Gastroesophageal sphincter (tissue), 4 donors: ENCODE data around the gene NAALADL2. TPM values are rescaled to one million over a fixed set of nuclear protein-coding genes. Genes with fewer than 3 reads are reported as not detected.
"Not testable (repeated sequence)": the region's sequence is repeated elsewhere in the genome, so short reads cannot be mapped to it uniquely, and the experiment has no call there.

Experiments
- ATAC-seq: fragments of 150-250 bp; one replicate; pipeline ENCODE4 v1.9.1; 2016; ENCODE audit warnings: mild to moderate bottlenecking, moderate library complexity
- H3K27ac ChIP-seq, 4 donors: fragments of 200-600 bp; sonication (generic) in 3 of 4; 1 replicate in 3 of 4; 2 replicates in 1 of 4; pipeline ENCODE4 v1.5.1; 2016 to 2019
- H3K27me3 ChIP-seq: fragments of 200-600 bp; sonication (generic); one replicate; pipeline ENCODE4 v1.5.1; 2019
- H3K36me3 ChIP-seq, 2 donors: fragments of 200-600 bp; sonication (generic); one replicate each; pipeline ENCODE4 v1.5.1; 2019; ENCODE audit warnings: control low read depth in 1 of 2
- H3K4me1 ChIP-seq, 3 donors: fragments of 200-600 bp; sonication (generic); 1 replicate in 2 of 3; 2 replicates in 1 of 3; pipeline ENCODE4 v1.5.1; 2016 to 2019; ENCODE audit warnings: control low read depth in 2 of 3
- H3K4me3 ChIP-seq, 2 donors: fragments of 200-600 bp; sonication (generic); one replicate each; pipeline ENCODE4 v1.5.1; 2019; ENCODE audit warnings: mild to moderate bottlenecking in 1 of 2, moderate library complexity in 1 of 2
- H3K9me3 ChIP-seq, 3 donors: fragments of 200-600 bp; sonication (generic); one replicate each; pipeline ENCODE4 v1.5.1; 2017 to 2019; ENCODE audit warnings: control low read depth in 2 of 3
- EP300 ChIP-seq: sonication (generic); formaldehyde crosslinking; IDR thresholded peaks from one replicate; pipeline ENCODE4 v1.6.1; 2017; ENCODE audit warnings: antibody characterized with exemption, mild to moderate bottlenecking
- POLR2A ChIP-seq, 2 donors: fragments of 450-650 bp; IDR thresholded peaks; one replicate each; pipeline ENCODE4 v1.6.1; 2017; ENCODE audit warnings: antibody characterized with exemption in 2 of 2, mild to moderate bottlenecking in 2 of 2, moderate library complexity in 1 of 2
- POLR2AphosphoS5 ChIP-seq: sonication (generic); formaldehyde crosslinking; IDR thresholded peaks from one replicate; pipeline ENCODE4 v1.6.1; 2017; ENCODE audit warnings: antibody characterized with exemption
- WGBS, 2 donors: methylation state at CpG; one replicate each; pipeline ENCODE4 v1.1.5; 2018; ENCODE audit warnings: low coverage in 1 of 2; 5-methylcytosine and 5-hydroxymethylcytosine counted together
- total RNA-seq, 4 donors: library from RNA; depleted of rRNA; stranded (reverse); fragments of >200 nt; gene quantifications; one replicate each; pipeline ENCODE4 v1.1.0, GENCODE V29; 2016
- TF ChIP-seq, protein P1 (sequence below), 4 experiments: fragments of 200-600 bp in 2 of 4; fragments of 450-650 bp in 2 of 4; sonication (generic) in 1 of 4; IDR thresholded peaks; one replicate each; pipeline ENCODE4 v1.5.1; 2017 to 2019; ENCODE audit warnings: antibody characterized with exemption in 4 of 4, mild to moderate bottlenecking in 2 of 4, moderate library complexity in 2 of 4

NAALADL2 gene
- total RNA-seq, 4 donors from 2014 or later = 3.1 to 7.4 (median 6.2) TPM

DNA sequence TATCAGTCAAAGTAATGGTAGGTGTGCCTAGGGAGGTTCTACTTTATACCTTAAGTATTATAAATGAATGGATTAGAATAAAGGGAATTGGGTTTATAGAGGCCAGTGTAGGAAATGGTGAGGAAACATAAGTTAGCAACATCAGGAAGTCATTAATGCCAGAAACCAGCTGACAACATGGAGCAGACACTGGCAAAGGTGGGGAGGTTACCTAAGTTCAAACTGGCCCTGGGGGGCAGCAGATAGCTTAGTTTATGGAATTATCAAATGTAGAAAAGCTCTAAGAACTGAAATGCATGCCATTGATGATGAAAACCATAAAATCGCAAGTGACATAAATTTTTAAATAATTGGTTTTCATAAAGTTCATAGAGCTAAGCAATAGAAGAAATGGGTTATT lies 498.6 kb downstream of the NAALADL2 start:
- Histone ChIP-seq H3K9me3 (no peaks in the 10 kb centered on the region), H3K27me3 (no peaks in the 10 kb centered on the region), H3K4me3 (no peak overlapping the region), H3K27ac (no peak overlapping the region), H3K4me1 (no peaks in the 10 kb centered on the region), H3K36me3 (no peaks in the 10 kb centered on the region)
- no peak for ATAC-seq
- no peak for TF ChIP-seq EP300
- TF ChIP-seq POLR2AphosphoS5 = no peak
- TF ChIP-seq, protein P1, sequence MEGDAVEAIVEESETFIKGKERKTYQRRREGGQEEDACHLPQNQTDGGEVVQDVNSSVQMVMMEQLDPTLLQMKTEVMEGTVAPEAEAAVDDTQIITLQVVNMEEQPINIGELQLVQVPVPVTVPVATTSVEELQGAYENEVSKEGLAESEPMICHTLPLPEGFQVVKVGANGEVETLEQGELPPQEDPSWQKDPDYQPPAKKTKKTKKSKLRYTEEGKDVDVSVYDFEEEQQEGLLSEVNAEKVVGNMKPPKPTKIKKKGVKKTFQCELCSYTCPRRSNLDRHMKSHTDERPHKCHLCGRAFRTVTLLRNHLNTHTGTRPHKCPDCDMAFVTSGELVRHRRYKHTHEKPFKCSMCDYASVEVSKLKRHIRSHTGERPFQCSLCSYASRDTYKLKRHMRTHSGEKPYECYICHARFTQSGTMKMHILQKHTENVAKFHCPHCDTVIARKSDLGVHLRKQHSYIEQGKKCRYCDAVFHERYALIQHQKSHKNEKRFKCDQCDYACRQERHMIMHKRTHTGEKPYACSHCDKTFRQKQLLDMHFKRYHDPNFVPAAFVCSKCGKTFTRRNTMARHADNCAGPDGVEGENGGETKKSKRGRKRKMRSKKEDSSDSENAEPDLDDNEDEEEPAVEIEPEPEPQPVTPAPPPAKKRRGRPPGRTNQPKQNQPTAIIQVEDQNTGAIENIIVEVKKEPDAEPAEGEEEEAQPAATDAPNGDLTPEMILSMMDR (IDR thresholded peaks at IDR 0.05) = no peak
- TF ChIP-seq POLR2A (IDR thresholded peaks at IDR 0.05) = no peak
- WGBS, 2 donors = 73 to 93% methylated on average over 1 of the region's 1 CpG

DNA sequence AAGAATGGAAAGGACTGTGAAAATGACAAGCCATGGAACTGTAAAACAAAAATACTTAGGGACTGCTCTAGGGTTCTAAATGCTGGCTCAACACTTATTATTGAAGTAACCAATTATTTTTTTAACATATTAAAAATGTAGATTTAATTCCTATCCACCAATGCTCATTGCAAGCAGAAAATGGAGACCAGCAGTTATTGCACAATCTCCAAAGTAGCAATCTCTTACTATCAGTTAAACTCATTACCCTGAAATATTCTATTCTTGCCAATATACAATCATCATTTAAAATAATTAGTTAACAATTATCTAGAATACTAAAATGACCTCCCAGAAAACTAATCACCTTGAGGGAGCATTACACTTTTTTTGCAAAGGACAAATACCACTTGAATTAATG lies 499.8 kb downstream of the NAALADL2 start:
- Histone ChIP-seq H3K9me3 (no peaks in the 10 kb centered on the region), H3K27ac (no peak overlapping the region), H3K4me1 (no peaks in the 10 kb centered on the region), H3K4me3 (no peak overlapping the region), H3K27me3 (no peaks in the 10 kb centered on the region), H3K36me3 (no peaks in the 10 kb centered on the region)
- no peak for ATAC-seq
- TF ChIP-seq EP300 (no peak), POLR2A (IDR thresholded peaks at IDR 0.05) (no peak)

DNA sequence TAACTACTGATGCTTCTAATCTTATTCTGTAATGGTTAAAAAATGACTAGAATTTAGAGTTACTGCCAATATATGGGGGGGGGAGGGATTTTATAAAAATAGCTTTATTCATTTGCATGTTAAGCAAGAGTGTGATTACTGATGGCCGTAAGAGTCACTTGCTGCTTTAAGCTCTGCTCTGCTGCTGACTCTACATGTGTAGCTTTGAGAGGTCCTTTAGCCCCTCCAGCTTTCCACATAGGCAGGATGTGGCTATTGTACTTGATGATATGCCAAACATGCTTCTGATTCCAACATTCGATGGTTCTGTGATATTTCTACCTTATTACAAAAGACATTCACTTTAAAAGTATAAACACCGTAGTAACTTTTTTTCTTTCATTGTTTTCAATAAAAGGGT lies 511.3 kb downstream of the NAALADL2 start:
- not testable (repeated sequence) for H3K9me3 ChIP-seq, H3K27me3 ChIP-seq, H3K4me1 ChIP-seq, H3K4me3 ChIP-seq, ATAC-seq, H3K36me3 ChIP-seq, H3K27ac ChIP-seq
- 21 to 33% methylated on average over 3 of the region's 3 CpGs for WGBS, 2 donors

- not testable (repeated sequence) for H3K4me3 ChIP-seq, H3K27ac ChIP-seq, ATAC-seq, H3K36me3 ChIP-seq, H3K27me3 ChIP-seq, H3K9me3 ChIP-seq, H3K4me1 ChIP-seq
- WGBS, 2 donors = 94 to 98% methylated on average over 10 to 15 of the region's 18 CpGs
These were observed 512.1 kb downstream of the NAALADL2 start for GRCh38 chr3:175371187-175371586.

- H3K4me3 ChIP-seq = no peak overlapping the region
- TF ChIP-seq POLR2AphosphoS5 = no peak
- no peak for TF ChIP-seq POLR2A (IDR thresholded peaks at IDR 0.05)
- TF ChIP-seq, protein P1 (IDR thresholded peaks at IDR 0.05) = no peak
- no peak for TF ChIP-seq EP300
These were observed 515.6 kb downstream of the NAALADL2 start for GRCh38 chr3:175374705-175375104.

DNA sequence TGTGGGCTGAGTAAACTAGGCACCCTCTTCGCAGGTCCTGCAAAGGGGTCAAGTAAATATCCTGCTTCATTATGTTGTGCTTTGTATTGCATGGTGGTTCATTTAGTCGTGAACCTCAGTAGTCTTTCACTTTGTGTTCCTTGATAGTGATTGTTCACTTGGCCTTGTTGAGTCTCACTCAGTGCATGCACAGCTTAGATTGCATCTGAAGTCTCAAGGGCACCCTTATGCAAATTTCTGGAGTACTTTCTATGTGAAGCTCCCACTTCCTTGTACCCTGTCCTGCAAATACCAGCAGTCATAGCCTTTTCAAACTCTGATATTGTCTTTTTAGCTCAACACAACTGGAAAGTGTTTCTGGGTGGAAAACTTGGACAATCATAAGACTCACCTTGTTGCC lies 519.2 kb downstream of the NAALADL2 start:
- Histone ChIP-seq H3K4me1 (no peaks in the 10 kb centered on the region), H3K9me3 (peaks cover 0 to 5% (median 0%) of the 10 kb centered on the region in 3 donors), H3K36me3 (no peaks in the 10 kb centered on the region), H3K4me3 (no peak overlapping the region), H3K27me3 (no peaks in the 10 kb centered on the region), H3K27ac (no peak overlapping the region)
- no peak for TF ChIP-seq POLR2A (IDR thresholded peaks at IDR 0.05)
- TF ChIP-seq POLR2AphosphoS5 = no peak
- TF ChIP-seq, protein P1 (IDR thresholded peaks at IDR 0.05) = no peak
- TF ChIP-seq EP300 = no peak
- ATAC-seq = no peak
- WGBS, 2 donors = 75 to 93% methylated on average over 2 of the region's 2 CpGs

More at GRCh38 chr3:175374705-175375104, 515.6 kb downstream of the NAALADL2 start:
- no peak for ATAC-seq
- 100% methylated on average over 1 of the region's 1 CpG for WGBS, 2 donors
- Histone ChIP-seq H3K4me1 (peaks cover 0 to 5% (median 0%) of the 10 kb centered on the region in 3 donors), H3K36me3 (no peaks in the 10 kb centered on the region), H3K27me3 (no peaks in the 10 kb centered on the region), H3K9me3 (peaks cover 0 to 5% (median 0%) of the 10 kb centered on the region in 3 donors), H3K27ac (no peak overlapping the region)

- H3K9me3 ChIP-seq = peaks cover 0 to 5% (median 0%) of the 10 kb centered on the region in 3 donors
- H3K4me1 ChIP-seq = no peaks in the 10 kb centered on the region
- ATAC-seq = no peak
- H3K27ac ChIP-seq = no peak overlapping the region
- H3K36me3 ChIP-seq = no peaks in the 10 kb centered on the region
- TF ChIP-seq POLR2A (IDR thresholded peaks at IDR 0.05) (no peak), POLR2AphosphoS5 (no peak), EP300 (no peak)
- TF ChIP-seq, protein P1 (IDR thresholded peaks at IDR 0.05) = no peak
- no peaks in the 10 kb centered on the region for H3K27me3 ChIP-seq
- 80 to 91% methylated on average over 1 to 4 of the region's 4 CpGs for WGBS, 2 donors
- H3K4me3 ChIP-seq = no peak overlapping the region
These were observed 522.6 kb downstream of the NAALADL2 start for GRCh38 chr3:175381685-175382084.
